SK-N-MC (cell line): ENCODE data around the gene RSPRY1.

Experiments used
- EZH2 ChIP-seq: fragments of 200-600 bp; sonication (generic); IDR thresholded peaks from one replicate; pipeline ENCODE4 v1.6.1; 2017; ENCODE audit warnings: antibody characterized with exemption
- POLR2AphosphoS5 ChIP-seq: IDR thresholded peaks from 2 replicates; pipeline ENCODE4 v1.6.1; 2012; ENCODE audit warnings: mild to moderate bottlenecking, low read depth, low read length, borderline replicate concordance

- TF ChIP-seq POLR2AphosphoS5 (no peak), EZH2 (no peak)
Measured at GRCh38 chr16:57289391-57290257, 103.5 kb downstream of the RSPRY1 start.
